ENCODE measurements around the gene DISC1.

DISC1 gene

DNA sequence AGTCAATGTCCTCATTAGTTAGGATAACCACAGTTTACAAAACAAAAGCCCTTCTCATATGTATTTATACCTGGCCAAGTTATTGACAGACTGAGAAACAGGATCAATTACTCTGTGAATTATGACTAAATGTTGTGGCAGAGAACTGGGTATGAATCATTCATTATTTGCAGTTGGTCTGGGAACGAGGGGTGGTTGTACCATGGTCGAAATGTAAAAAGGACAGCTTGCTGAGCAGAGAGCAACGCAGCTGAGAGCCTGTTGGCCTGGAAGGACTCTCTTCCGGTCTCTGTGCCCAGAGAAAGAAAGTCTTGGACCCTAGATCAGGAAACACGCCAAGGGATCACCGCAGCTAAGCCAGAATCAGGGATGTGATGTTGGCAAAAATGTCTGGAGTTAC is 169.6 kb downstream of the DISC1 start:
- TF ChIP-seq L3MBTL2 (conservative IDR thresholded peaks at IDR 0.05) (no peak), TARDBP (IDR thresholded peaks at IDR 0.05) (no peak), SP1 (IDR thresholded peaks at IDR 0.05) (no peak), CTBP1 (IDR thresholded peaks at IDR 0.05; ENCODE audit: borderline replicate concordance) (no peak), ZNF384 (IDR thresholded peaks at IDR 0.05) (no peak), HDGF (IDR thresholded peaks at IDR 0.05; ENCODE audit: borderline replicate concordance) (no peak)
- TF ChIP-seq, protein P1, sequence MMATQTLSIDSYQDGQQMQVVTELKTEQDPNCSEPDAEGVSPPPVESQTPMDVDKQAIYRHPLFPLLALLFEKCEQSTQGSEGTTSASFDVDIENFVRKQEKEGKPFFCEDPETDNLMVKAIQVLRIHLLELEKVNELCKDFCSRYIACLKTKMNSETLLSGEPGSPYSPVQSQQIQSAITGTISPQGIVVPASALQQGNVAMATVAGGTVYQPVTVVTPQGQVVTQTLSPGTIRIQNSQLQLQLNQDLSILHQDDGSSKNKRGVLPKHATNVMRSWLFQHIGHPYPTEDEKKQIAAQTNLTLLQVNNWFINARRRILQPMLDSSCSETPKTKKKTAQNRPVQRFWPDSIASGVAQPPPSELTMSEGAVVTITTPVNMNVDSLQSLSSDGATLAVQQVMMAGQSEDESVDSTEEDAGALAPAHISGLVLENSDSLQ (IDR thresholded peaks at IDR 0.05), result no peak
- ChIA-PET POLR2A (no interaction called here), CTCF (no interaction called here)
- DNase-seq (ENCODE audit: extremely low spot score), result no peak

DNA sequence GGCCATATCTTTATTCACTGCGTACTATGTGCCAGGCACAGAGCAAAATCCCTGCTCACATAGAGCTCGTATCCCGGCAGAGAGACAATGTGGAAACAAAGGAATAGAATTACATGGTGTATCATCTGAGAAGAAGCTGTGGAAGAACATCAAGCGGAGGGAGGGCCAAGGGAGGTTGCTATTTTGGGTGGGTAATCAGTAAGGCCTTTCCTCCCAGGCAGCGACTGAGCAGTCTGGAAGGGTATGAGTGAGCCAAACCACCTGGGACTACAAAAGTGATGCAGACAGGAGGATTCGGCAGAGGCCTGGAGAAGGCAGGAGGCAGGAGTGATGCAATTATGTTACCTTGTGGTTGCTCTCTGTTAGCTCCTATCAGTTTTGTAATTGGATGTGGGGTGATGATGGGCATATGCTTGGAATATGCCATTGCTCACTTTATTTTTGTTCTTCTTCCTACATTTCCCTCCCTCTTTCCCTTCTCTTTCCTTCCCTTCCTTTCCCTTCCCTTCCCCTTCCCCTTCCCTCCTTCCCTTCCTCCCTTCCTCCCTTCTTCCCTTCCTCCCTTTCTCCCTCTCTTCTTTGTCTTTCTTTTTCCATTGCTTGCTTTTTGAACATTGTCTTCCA is 172.9 kb downstream of the DISC1 start:
- POLR2A ChIA-PET, result no interaction called here
- CTCF ChIA-PET, result no interaction called here
- TF ChIP-seq L3MBTL2 (conservative IDR thresholded peaks at IDR 0.05), result no peak
- TF ChIP-seq SP1 (IDR thresholded peaks at IDR 0.05), result no peak
- no peak for TF ChIP-seq ELF4 (IDR thresholded peaks at IDR 0.05)
- TF ChIP-seq FOXM1 (IDR thresholded peaks at IDR 0.05; ENCODE audit: borderline replicate concordance), result no peak
- no peak for TF ChIP-seq LEF1 (IDR thresholded peaks at IDR 0.05; ENCODE audit: borderline replicate concordance)
- TF ChIP-seq NFRKB (IDR thresholded peaks at IDR 0.05), result no peak
- TF ChIP-seq SUZ12 (IDR thresholded peaks at IDR 0.05), result no peak
- no peak for TF ChIP-seq CTBP1 (IDR thresholded peaks at IDR 0.05; ENCODE audit: borderline replicate concordance)
- no peak for TF ChIP-seq HDGF (IDR thresholded peaks at IDR 0.05; ENCODE audit: borderline replicate concordance)
- no peak for TF ChIP-seq FOXK2 (IDR thresholded peaks at IDR 0.05)
- no peak for TF ChIP-seq FOXA1 (IDR thresholded peaks at IDR 0.05)
- TF ChIP-seq ARNT (IDR thresholded peaks at IDR 0.05), result no peak
- TF ChIP-seq BHLHE40 (IDR thresholded peaks at IDR 0.05; ENCODE audit: borderline replicate concordance), result no peak
- TF ChIP-seq, protein P1 (IDR thresholded peaks at IDR 0.05), result no peak
- no peak for TF ChIP-seq ZNF384 (IDR thresholded peaks at IDR 0.05)
- TF ChIP-seq TARDBP (IDR thresholded peaks at IDR 0.05), result no peak
- DNase-seq (ENCODE audit: extremely low spot score), result no peak

DNA sequence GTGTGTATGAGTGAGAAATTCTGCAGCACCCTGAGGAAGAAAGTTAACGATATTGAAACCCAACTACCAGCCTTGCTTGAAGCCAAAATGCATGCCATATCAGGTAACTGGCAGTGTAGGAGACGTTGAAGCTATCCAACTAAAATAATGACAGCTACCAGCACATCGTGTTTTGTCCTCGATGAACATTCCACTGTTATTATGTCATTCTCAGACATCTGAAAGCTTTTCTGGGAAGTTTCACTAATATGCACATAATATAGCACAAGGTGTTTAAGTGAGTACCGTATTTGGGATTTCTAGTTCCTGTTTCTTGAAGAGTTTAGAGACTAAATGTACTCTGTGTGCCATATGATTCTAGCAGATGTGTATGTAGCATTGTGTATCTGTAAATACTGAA is 173.5 kb downstream of the DISC1 start:
- ChIA-PET CTCF (no interaction called here), POLR2A (no interaction called here)
- TF ChIP-seq SP1 (IDR thresholded peaks at IDR 0.05) (no peak), LEF1 (IDR thresholded peaks at IDR 0.05; ENCODE audit: borderline replicate concordance) (no peak), L3MBTL2 (conservative IDR thresholded peaks at IDR 0.05) (no peak), CTBP1 (IDR thresholded peaks at IDR 0.05; ENCODE audit: borderline replicate concordance) (no peak)
- TF ChIP-seq, protein P1 (IDR thresholded peaks at IDR 0.05), result no peak
- no peak for DNase-seq (ENCODE audit: extremely low spot score)

DNA sequence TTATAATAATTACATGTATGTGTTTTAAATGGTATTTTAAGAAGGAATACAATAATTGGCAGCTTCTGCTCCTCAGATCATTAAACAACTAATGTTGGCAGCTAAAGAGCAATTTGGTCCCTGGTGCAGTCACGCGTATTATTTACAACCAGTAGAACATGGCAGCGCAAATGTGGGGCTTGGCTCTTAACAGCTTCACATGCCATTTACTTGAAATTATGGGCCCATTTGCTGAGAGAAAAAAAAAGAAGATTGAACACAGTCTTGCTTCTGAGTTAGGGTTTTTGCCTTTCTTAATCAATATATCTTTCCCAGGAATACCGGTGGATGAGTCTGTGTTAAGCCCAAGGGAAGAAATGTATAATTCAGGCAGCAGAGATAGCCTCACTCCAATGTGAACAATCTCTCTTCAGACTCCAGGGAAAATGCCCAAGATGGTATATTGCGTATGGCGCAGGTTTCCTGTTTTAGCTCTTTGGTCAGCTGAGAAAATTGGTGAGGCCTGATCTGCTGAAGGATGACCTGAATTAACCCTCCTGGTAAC is 174.5 kb downstream of the DISC1 start:
- DNase-seq (ENCODE audit: extremely low spot score), result no peak
- ChIA-PET POLR2A (no interaction called here), CTCF (no interaction called here)
- TF ChIP-seq, protein P1 (IDR thresholded peaks at IDR 0.05), result no peak
- TF ChIP-seq TARDBP (IDR thresholded peaks at IDR 0.05) (no peak), ARNT (IDR thresholded peaks at IDR 0.05) (no peak), SUZ12 (IDR thresholded peaks at IDR 0.05) (no peak), SP1 (IDR thresholded peaks at IDR 0.05) (no peak), BHLHE40 (IDR thresholded peaks at IDR 0.05; ENCODE audit: borderline replicate concordance) (no peak), HDGF (IDR thresholded peaks at IDR 0.05; ENCODE audit: borderline replicate concordance) (no peak), NFRKB (IDR thresholded peaks at IDR 0.05) (no peak), L3MBTL2 (conservative IDR thresholded peaks at IDR 0.05) (no peak), FOXA1 (IDR thresholded peaks at IDR 0.05) (no peak), FOXK2 (IDR thresholded peaks at IDR 0.05) (no peak), ELF4 (IDR thresholded peaks at IDR 0.05) (no peak), ZNF384 (IDR thresholded peaks at IDR 0.05) (no peak), FOXM1 (IDR thresholded peaks at IDR 0.05; ENCODE audit: borderline replicate concordance) (no peak), CTBP1 (IDR thresholded peaks at IDR 0.05; ENCODE audit: borderline replicate concordance) (no peak), LEF1 (IDR thresholded peaks at IDR 0.05; ENCODE audit: borderline replicate concordance) (no peak)

DNA sequence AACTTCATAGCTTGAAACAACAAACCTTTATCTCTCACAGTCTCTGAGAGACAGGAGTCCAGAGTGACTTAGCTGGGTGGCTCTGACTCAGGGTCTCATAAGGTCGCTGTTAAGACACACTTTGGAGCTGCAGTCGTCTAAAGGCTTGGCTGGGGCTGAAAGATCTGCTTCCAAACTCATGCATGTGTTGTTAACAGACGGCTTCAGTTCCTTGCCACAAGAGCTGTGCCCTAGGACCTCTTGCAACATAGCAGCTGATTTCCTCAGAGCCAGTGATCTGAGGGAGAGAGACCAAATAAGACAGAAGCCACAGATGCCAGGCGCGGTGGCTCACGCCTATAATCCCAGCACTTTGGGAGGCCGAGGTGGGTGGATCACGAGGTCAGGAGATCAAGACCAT is 176.8 kb downstream of the DISC1 start:
- no peak for TF ChIP-seq FOXA1 (IDR thresholded peaks at IDR 0.05)
- ChIA-PET POLR2A (no interaction called here), CTCF (interaction anchor here (0.6 kb wide), 1 partner anchor 53 kb away, joined by 3 read pairs; no protein-coding TSS in a partner anchor)
- DNase-seq (ENCODE audit: extremely low spot score), result no peak
